Naive thymus-derived CD4-positive, alpha-beta T cell (primary cell): ENCODE results near the gene KCNH1. TPM values are rescaled to one million over a fixed set of nuclear protein-coding genes. Genes with fewer than 3 reads are reported as not detected.

Experiments
- ATAC-seq: fragments of 150-1000 bp; cut with Tn5 transposase; 2 replicates; pipeline ENCODE4 v1.10.0; 2021; ENCODE audit warnings: mild to moderate bottlenecking, moderate library complexity
- CTCF ChIA-PET: fragments of 350-600 bp; sonication (Branson Sonifier 250); formaldehyde crosslinking; loops from one replicate; lab custom pipeline; 2021; ENCODE audit warnings: antibody characterized with exemption; lab: Charles Lee
- POLR2A ChIA-PET: fragments of 350-600 bp; sonication (Branson Sonifier 250); formaldehyde crosslinking; loops from one replicate; lab custom pipeline; 2021; ENCODE audit warnings: antibody characterized with exemption, inconsistent platforms; lab: Charles Lee
- DNase-seq, 9 donors: peaks; one replicate each; pipeline versions ENCODE4 v3.0.0 to v3.0.0-alpha.2; 2020 to 2022; ENCODE audit warnings: mixed read lengths in 1 of 9
- H3K27ac ChIP-seq: one replicate; pipeline ENCODE4 v1.7.0; 2013; ENCODE audit warnings: mild to moderate bottlenecking, low read depth, low read length, moderate library complexity
- H3K27me3 ChIP-seq, 2 donors: one replicate each; pipeline ENCODE4 v1.7.0; 2013; ENCODE audit warnings: low read length in 2 of 2, mild to moderate bottlenecking in 2 of 2, moderate library complexity in 2 of 2; ENCODE audit not compliant: control insufficient read depth in 2 of 2, insufficient read depth in 2 of 2
- H3K36me3 ChIP-seq, 3 experiments: 1 replicate in 2 of 3; 2 replicates in 1 of 3; pipeline ENCODE4 v1.7.0; 2013; ENCODE audit warnings: low read length in 3 of 3, mild to moderate bottlenecking in 3 of 3, moderate library complexity in 1 of 3; ENCODE audit not compliant: insufficient read depth in 3 of 3, control insufficient read depth in 2 of 3
- H3K4me1 ChIP-seq, 2 donors: one replicate each; pipeline ENCODE4 v1.7.0; 2013; ENCODE audit warnings: low read length in 2 of 2, mild to moderate bottlenecking in 2 of 2, moderate library complexity in 1 of 2; ENCODE audit not compliant: control insufficient read depth in 2 of 2, insufficient read depth in 2 of 2
- H3K4me3 ChIP-seq: 2 replicates; pipeline ENCODE4 v1.7.0; 2013; ENCODE audit warnings: mild to moderate bottlenecking, low read length
- H3K9me3 ChIP-seq, 3 experiments: 1 replicate in 2 of 3; 2 replicates in 1 of 3; pipeline ENCODE4 v1.7.0; 2013; ENCODE audit warnings: low read length in 3 of 3; ENCODE audit not compliant: control insufficient read depth in 2 of 3
- H3K27ac Mint-ChIP-seq, 9 donors: one replicate each; pipeline ENCODE4 v1.8.0; 2020 to 2022; ENCODE audit warnings: mixed read lengths in 9 of 9, mild to moderate bottlenecking in 8 of 9, moderate library complexity in 5 of 9, inconsistent platforms in 2 of 9
- H3K27me3 Mint-ChIP-seq, 5 donors: one replicate each; pipeline ENCODE4 v1.8.0; 2021 to 2022; ENCODE audit warnings: mixed read lengths in 5 of 5, mild to moderate bottlenecking in 1 of 5
- H3K36me3 Mint-ChIP-seq, 5 donors: one replicate each; pipeline ENCODE4 v1.8.0; 2020 to 2022; ENCODE audit warnings: mixed read lengths in 5 of 5, mild to moderate bottlenecking in 3 of 5, inconsistent platforms in 1 of 5
- H3K4me1 Mint-ChIP-seq, 7 donors: one replicate each; pipeline ENCODE4 v1.8.0; 2020 to 2022; ENCODE audit warnings: mixed read lengths in 7 of 7, mild to moderate bottlenecking in 3 of 7, inconsistent platforms in 1 of 7
- H3K4me3 Mint-ChIP-seq, 10 donors: one replicate each; pipeline ENCODE4 v1.8.0; 2020 to 2022; ENCODE audit warnings: mild to moderate bottlenecking in 10 of 10, mixed read lengths in 10 of 10, moderate library complexity in 6 of 10, inconsistent platforms in 2 of 10
- H3K9me3 Mint-ChIP-seq, 11 donors: one replicate each; pipeline ENCODE4 v1.8.0; 2020 to 2022; ENCODE audit warnings: mixed read lengths in 11 of 11, mild to moderate bottlenecking in 4 of 11, inconsistent platforms in 1 of 11, moderate library complexity in 1 of 11
- intact Hi-C, 2 donors: fragments of 100-400 bp; cut with micrococcal nuclease; formaldehyde crosslinking; loops; one replicate each; pipeline ENCODE4 v1.15.1; 2023
- polyA plus RNA-seq, 2 donors: library from polyadenylated mRNA; unstranded; fragments of 300-500 nt; fragmentation: Illumina TruSeq; gene quantifications; one replicate each; pipeline ENCODE4 v1.2.3, GENCODE V29; 2021
- total RNA-seq, 6 experiments: library from RNA in 5 of 6; stranded (reverse) in 5 of 6; gene quantifications; 1 replicate in 5 of 6; 2 replicates in 1 of 6; pipeline ENCODE4 v1.2.3 and lab custom pipeline; 2021 to 2026

The KCNH1 gene
- total and polyA plus RNA-seq, 7 experiments from 2014 or later, result not detected

- no peaks in the 10 kb centered on the region for H3K36me3 ChIP-seq
- Mint-ChIP-seq H3K27me3 (peaks cover 14 to 35% (median 32%) of the 10 kb centered on the region in 5 donors), H3K36me3 (peaks cover 0 to 1% (median 0%) of the 10 kb centered on the region in 5 donors), H3K4me1 (peaks cover 0 to 10% (median 0%) of the 10 kb centered on the region in 7 donors), H3K9me3 (peaks cover 0 to 5% (median 0%) of the 10 kb centered on the region in 11 donors), H3K27ac (no peak overlapping the region), H3K4me3 (no peak overlapping the region)
- ATAC-seq, result no peak
- H3K27ac ChIP-seq, result no peak overlapping the region
- DNase-seq, result no peak
- no peaks in the 10 kb centered on the region for H3K4me1 ChIP-seq
- intact Hi-C loops, result no loop called here
- no peaks in the 10 kb centered on the region for H3K27me3 ChIP-seq
- ChIA-PET POLR2A (no interaction called here), CTCF (no interaction called here)
- H3K4me3 ChIP-seq, result no peak overlapping the region
- no peaks in the 10 kb centered on the region for H3K9me3 ChIP-seq
Measured at GRCh38 chr1:210786546-210786945, 347.4 kb downstream of the KCNH1 start.

- Histone ChIP-seq H3K27ac (no peak overlapping the region), H3K4me1 (no peaks in the 10 kb centered on the region), H3K36me3 (no peaks in the 10 kb centered on the region), H3K9me3 (no peaks in the 10 kb centered on the region), H3K27me3 (no peaks in the 10 kb centered on the region), H3K4me3 (no peak overlapping the region)
- ATAC-seq (no peak), DNase-seq (no peak)
- CTCF ChIA-PET, result no interaction called here
- Mint-ChIP-seq H3K27me3 (peaks cover 9 to 29% (median 17%) of the 10 kb centered on the region in 5 donors), H3K4me1 (no peaks in the 10 kb centered on the region), H3K9me3 (peaks cover 0 to 5% (median 0%) of the 10 kb centered on the region in 11 donors), H3K36me3 (no peaks in the 10 kb centered on the region), H3K4me3 (no peak overlapping the region), H3K27ac (no peak overlapping the region)
- intact Hi-C loops, result no loop called here
- POLR2A ChIA-PET, result no interaction called here
Measured at GRCh38 chr1:210783925-210784324, 350.0 kb downstream of the KCNH1 start.

- no peak overlapping the region for H3K27ac Mint-ChIP-seq
- POLR2A ChIA-PET, result no interaction called here
Measured at GRCh38 chr1:210781652-210782051, 352.3 kb downstream of the KCNH1 start.

DNA sequence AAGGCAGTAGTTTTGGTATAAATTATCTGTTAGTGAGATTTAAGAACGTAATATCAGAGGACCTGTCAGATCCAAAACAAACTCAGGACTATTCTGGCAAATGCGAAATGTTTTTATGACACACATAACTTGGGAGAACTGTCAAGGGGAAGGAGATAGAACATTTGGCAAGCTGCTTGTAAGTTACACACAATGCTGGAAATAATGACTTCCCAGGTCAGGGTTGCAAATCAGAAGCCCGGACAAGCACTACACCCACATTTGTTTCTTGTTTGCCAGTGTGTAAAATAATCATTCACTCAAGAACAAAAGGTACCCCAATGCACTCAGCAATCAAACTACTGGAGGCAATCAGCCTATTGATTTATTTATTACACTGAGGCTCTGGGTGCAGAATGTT, 354.7 kb downstream of the KCNH1 start:
- Mint-ChIP-seq H3K4me1 (no peaks in the 10 kb centered on the region), H3K36me3 (no peaks in the 10 kb centered on the region), H3K27me3 (peaks cover 10 to 38% (median 13%) of the 10 kb centered on the region in 5 donors), H3K9me3 (peaks cover 0 to 4% (median 0%) of the 10 kb centered on the region in 11 donors), H3K4me3 (no peak overlapping the region), H3K27ac (no peak overlapping the region)
- Histone ChIP-seq H3K9me3 (no peaks in the 10 kb centered on the region), H3K27ac (no peak overlapping the region), H3K4me3 (no peak overlapping the region), H3K4me1 (no peaks in the 10 kb centered on the region), H3K36me3 (no peaks in the 10 kb centered on the region), H3K27me3 (no peaks in the 10 kb centered on the region)
- ATAC-seq (no peak), DNase-seq (no peak)
- POLR2A ChIA-PET, result no interaction called here
- intact Hi-C loops, result no loop called here
- CTCF ChIA-PET, result no interaction called here

More at GRCh38 chr1:210781652-210782051, 352.3 kb downstream of the KCNH1 start:
- H3K4me1 Mint-ChIP-seq, result no peaks in the 10 kb centered on the region
- DNase-seq (no peak), ATAC-seq (no peak)
- Histone ChIP-seq H3K4me1 (no peaks in the 10 kb centered on the region), H3K36me3 (no peaks in the 10 kb centered on the region), H3K9me3 (no peaks in the 10 kb centered on the region), H3K27ac (no peak overlapping the region), H3K4me3 (no peak overlapping the region), H3K27me3 (no peaks in the 10 kb centered on the region)
- intact Hi-C loops, result no loop called here
- H3K4me3 Mint-ChIP-seq, result no peak overlapping the region
- CTCF ChIA-PET, result no interaction called here
- peaks cover 3 to 28% (median 16%) of the 10 kb centered on the region in 5 donors for H3K27me3 Mint-ChIP-seq
- H3K36me3 Mint-ChIP-seq, result no peaks in the 10 kb centered on the region
- H3K9me3 Mint-ChIP-seq, result peaks cover 0 to 5% (median 0%) of the 10 kb centered on the region in 11 donors

DNA sequence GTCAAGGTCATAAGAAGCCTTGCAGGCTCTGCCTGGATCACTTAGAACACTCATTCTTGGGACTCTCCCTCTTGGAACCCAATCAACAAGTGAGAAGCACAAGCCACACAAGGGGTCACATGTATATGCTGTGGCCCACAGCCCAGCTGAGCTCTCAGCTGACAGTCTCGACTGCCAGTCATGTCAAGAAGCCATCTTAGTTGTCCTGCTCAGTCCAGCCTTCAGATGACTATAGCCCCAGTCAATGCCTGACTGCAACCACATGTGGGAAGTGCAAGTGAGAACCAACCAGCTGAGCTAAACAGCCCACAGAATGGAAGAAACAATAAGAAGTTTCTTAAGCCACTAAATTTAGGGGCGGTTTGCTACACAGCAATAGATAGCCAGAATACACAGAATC, 356.0 kb downstream of the KCNH1 start:
- intact Hi-C loops, result no loop called here
- no peak overlapping the region for H3K4me3 ChIP-seq
- DNase-seq (no peak), ATAC-seq (no peak)
- no peaks in the 10 kb centered on the region for H3K36me3 Mint-ChIP-seq
- H3K4me3 Mint-ChIP-seq, result no peak overlapping the region
- no peaks in the 10 kb centered on the region for H3K9me3 ChIP-seq
- peaks cover 11 to 38% (median 15%) of the 10 kb centered on the region in 5 donors for H3K27me3 Mint-ChIP-seq
- H3K27ac Mint-ChIP-seq, result no peak overlapping the region
- H3K9me3 Mint-ChIP-seq, result peaks cover 0 to 4% (median 0%) of the 10 kb centered on the region in 11 donors
- ChIA-PET POLR2A (no interaction called here), CTCF (no interaction called here)
- no peaks in the 10 kb centered on the region for H3K36me3 ChIP-seq
- no peaks in the 10 kb centered on the region for H3K4me1 Mint-ChIP-seq
- no peak overlapping the region for H3K27ac ChIP-seq
- H3K27me3 ChIP-seq, result no peaks in the 10 kb centered on the region
- H3K4me1 ChIP-seq, result no peaks in the 10 kb centered on the region

- Histone ChIP-seq H3K4me1 (no peaks in the 10 kb centered on the region), H3K36me3 (no peaks in the 10 kb centered on the region), H3K27ac (no peak overlapping the region), H3K9me3 (no peaks in the 10 kb centered on the region), H3K4me3 (no peak overlapping the region), H3K27me3 (no peaks in the 10 kb centered on the region)
- no peak overlapping the region for H3K4me3 Mint-ChIP-seq
- H3K9me3 Mint-ChIP-seq, result peaks cover 0 to 3% (median 0%) of the 10 kb centered on the region in 11 donors
- no peaks in the 10 kb centered on the region for H3K4me1 Mint-ChIP-seq
- H3K27ac Mint-ChIP-seq, result no peak overlapping the region
- intact Hi-C loops, result no loop called here
- POLR2A ChIA-PET, result no interaction called here
- no peak for ATAC-seq
- CTCF ChIA-PET, result no interaction called here
- peaks cover 8 to 32% (median 15%) of the 10 kb centered on the region in 5 donors for H3K27me3 Mint-ChIP-seq
- H3K36me3 Mint-ChIP-seq, result no peaks in the 10 kb centered on the region
- DNase-seq, result no peak
Measured at GRCh38 chr1:210776712-210777111, 357.2 kb downstream of the KCNH1 start.

GRCh38 chr1:210775289-210775688, 358.7 kb downstream of the KCNH1 start:
- ChIA-PET POLR2A (no interaction called here), CTCF (no interaction called here)
- Histone ChIP-seq H3K27me3 (no peaks in the 10 kb centered on the region), H3K9me3 (no peaks in the 10 kb centered on the region), H3K27ac (no peak overlapping the region), H3K4me1 (no peaks in the 10 kb centered on the region), H3K4me3 (no peak overlapping the region), H3K36me3 (no peaks in the 10 kb centered on the region)
- DNase-seq (no peak), ATAC-seq (no peak)
- no peak overlapping the region for H3K27ac Mint-ChIP-seq
- intact Hi-C loops, result no loop called here
- no peaks in the 10 kb centered on the region for H3K36me3 Mint-ChIP-seq
- peaks cover 11 to 28% (median 15%) of the 10 kb centered on the region in 5 donors for H3K27me3 Mint-ChIP-seq
- H3K4me3 Mint-ChIP-seq, result no peak overlapping the region
- peaks cover 0 to 3% (median 0%) of the 10 kb centered on the region in 11 donors for H3K9me3 Mint-ChIP-seq
- H3K4me1 Mint-ChIP-seq, result no peaks in the 10 kb centered on the region
